GM18507 (cell line): ENCODE measurements around the gene URAD.

Experiments used
- DNase-seq: peaks from one replicate; pipeline ENCODE4 v3.0.0; 2011; ENCODE audit warnings: low read depth; ENCODE audit not compliant: insufficient read length; ENCODE audit errors: extremely low spot score
- FAIRE-seq: peaks from 2 replicates; lab custom pipeline; 2011; peaks lifted over from hg19 to GRCh38; lab: Jason Lieb, UNC

URAD gene

GRCh38 chr13:28001837-28002473, 13.5 kb upstream of the URAD start:
- DNase-seq = no peak
- no peak for FAIRE-seq

GRCh38 chr13:28001049-28001448, 12.6 kb upstream of the URAD start:
- no peak for FAIRE-seq
- DNase-seq = no peak

DNA sequence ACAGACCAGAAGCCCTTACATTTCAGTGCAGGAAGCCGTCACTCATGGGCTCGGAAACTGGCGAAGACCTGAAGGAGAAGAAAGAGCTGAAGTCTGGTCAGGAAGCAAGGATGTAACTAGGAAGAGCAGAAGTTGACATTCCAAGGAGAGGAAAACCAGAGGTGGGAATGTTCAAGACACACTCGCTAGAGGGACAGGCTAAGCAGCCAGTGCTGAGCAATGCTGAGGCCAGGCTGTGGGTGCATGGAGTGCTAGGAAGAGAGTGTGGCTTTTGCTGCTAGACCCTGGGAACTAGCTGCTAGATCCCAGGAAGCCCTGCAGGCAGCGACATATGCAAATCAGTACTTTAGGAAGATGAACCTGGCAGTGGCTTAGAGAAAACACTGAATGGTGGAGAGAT, 12.1 kb upstream of the URAD start:
- DNase-seq (no peak), FAIRE-seq (no peak)

- DNase-seq = no peak
- peak; percentile 21 for FAIRE-seq
Observed at GRCh38 chr13:27997904-27998522, 9.5 kb upstream of the URAD start.

DNA sequence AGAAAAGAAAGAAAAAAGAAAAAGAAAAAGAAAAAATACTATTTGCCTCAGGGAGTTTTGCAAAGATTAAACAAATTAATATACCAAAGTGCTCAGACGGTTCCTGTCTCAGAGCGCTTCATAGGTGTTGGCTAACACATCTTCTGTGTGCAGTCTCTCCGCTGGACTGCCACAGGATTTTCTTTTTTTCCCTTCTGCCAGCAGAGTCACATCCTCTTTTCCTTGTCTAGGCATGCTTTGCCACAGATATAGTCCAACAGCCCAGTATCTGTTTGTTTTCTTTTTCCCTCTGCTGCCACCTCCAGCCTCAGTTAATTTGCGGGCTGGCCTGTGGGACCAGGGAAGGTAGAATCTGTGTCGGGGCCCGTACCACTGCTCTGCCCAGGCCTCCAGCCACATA, 3.4 kb upstream of the URAD start:
- FAIRE-seq (no peak), DNase-seq (no peak)

- no peak for FAIRE-seq
- DNase-seq = no peak
Observed at GRCh38 chr13:27985600-27985999, 2.9 kb downstream of the URAD start.

DNA sequence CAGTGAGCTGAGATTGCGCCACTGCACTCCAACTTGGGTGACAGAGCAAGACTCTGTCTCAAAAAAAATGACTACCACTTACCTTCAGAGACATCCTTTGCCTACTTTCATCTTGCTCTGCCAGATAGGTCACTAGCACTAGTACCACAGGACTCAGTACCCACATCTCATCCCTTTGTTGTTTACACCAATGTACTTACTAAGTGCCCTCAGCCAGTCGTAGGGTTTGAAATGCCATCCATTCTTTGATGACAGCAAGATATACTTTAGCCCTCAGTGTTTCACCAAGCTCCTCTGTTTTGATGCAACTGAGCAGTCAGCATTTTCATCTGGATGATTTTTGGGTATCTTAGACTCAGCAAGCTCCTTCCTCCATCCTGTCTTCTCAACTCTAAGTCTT, 6.1 kb downstream of the URAD start:
- DNase-seq (no peak), FAIRE-seq (no peak)

GRCh38 chr13:27981006-27981708, 7.3 kb downstream of the URAD start:
- no peak for FAIRE-seq
- DNase-seq = no peak

GRCh38 chr13:27980280-27980998, 8.1 kb downstream of the URAD start:
- DNase-seq (no peak), FAIRE-seq (no peak)

- FAIRE-seq (no peak), DNase-seq (no peak)
Observed at GRCh38 chr13:27979765-27980279, 8.7 kb downstream of the URAD start.

DNA sequence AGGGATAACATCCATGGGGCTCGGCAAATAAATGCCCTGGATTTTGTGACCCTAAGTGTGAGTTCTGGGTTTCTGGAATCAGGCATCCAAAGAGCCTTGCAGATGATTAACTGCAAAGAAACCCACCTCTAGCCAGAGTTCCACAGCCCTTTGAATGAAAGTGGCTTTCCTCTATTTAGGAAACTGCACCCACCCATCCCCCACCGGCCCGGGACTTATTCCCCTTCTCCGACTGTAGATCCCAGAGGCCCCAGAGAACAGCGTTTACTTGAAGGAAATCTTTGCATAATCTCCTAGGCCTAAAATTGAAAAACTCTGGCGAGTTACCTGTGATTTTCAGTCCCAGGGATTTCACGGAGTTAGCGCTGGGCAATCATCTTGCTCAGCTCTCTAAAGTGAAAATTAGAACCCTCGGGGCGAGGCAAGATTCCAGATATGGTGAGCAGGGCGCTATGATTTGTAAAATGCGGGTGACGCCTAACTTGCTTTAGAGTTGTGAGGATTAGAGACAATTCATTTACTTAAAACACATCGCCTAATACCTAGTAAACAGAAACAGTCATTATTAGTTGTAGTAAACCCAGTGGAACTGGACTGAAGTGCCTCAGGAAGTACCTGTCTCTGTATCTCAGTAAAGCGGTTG, 9.4 kb downstream of the URAD start:
- no peak for FAIRE-seq
- DNase-seq = no peak

GRCh38 chr13:27978301-27978968, 10.1 kb downstream of the URAD start:
- DNase-seq (no peak), FAIRE-seq (no peak)

DNA sequence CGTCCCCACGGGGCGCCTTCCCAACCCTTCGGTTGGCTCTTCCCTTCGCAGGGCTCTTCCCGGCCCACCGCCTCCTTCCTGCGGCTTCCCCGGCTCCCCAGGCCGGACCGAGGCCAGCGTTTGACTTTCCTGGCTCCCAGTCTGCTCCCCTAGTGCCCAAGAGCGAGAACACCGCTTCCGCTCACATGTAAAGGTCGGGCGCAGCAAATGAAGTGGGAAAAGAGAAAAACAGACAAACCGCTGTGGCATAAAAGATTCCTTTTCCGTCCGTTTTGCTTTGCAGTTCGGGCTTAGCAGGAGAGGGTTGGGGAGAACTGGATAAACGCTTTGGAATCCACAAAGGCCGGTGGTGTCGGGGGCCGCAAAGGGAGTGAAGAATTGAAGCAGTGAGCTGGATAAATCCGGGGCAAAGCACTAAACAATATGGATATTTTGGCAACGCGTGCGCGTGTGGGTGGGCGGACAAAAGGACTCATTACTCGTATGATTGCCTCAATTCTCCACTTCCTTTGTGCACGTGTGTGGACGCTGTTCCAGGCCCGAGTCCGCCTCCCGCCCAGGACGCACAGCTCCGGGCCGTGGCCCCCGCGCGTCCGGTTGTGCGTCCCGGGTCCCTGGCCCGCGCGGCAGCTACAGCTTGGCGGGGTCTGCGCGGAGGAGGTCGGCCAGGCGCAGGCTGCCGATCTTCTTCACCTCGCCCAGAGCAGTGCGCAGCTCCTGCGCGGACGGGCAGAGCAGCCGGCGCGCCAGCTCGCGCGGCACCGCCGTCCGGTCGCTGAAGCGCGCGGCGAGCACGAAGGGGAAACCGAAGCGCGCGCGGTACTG, 10.8 kb downstream of the URAD start:
- DNase-seq (no peak), FAIRE-seq (no peak)

DNA sequence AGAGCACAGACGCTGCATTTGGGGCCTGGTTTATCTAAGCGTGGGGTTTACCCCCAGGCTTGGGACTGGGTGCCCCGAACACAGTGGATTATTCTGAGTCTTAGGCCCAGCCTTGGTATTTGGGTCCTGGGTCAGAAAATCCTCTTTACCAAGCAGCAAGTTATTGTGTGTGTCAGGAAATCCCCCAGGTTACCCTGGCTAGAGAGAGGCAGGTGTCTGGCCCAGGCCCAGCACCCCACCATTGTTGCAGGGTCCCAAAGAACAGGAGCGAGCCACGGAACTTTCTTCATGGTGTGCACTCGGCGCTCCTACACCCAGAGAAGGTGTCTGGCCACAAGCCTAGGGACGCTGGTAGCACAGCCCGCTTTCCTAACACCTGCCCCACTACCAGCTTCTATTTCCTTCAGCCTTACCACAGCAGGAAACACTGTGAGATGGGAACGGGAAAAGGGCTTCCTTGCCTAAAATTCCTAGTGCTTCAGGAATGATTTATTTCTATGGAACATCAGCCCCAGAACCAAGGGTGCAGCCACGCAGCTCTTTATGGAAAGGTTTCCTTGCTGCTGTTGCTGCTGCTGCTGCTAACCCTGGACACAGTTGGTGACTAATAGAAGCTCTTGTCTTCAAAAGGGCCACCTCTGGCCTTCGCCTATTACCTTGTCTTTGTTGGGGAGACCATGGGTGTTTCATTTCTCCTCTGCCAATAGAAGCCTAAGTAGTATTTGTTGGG, 12.0 kb downstream of the URAD start:
- FAIRE-seq (no peak), DNase-seq (no peak)

GRCh38 chr13:27975564-27976361, 12.7 kb downstream of the URAD start:
- FAIRE-seq (no peak), DNase-seq (no peak)

DNA sequence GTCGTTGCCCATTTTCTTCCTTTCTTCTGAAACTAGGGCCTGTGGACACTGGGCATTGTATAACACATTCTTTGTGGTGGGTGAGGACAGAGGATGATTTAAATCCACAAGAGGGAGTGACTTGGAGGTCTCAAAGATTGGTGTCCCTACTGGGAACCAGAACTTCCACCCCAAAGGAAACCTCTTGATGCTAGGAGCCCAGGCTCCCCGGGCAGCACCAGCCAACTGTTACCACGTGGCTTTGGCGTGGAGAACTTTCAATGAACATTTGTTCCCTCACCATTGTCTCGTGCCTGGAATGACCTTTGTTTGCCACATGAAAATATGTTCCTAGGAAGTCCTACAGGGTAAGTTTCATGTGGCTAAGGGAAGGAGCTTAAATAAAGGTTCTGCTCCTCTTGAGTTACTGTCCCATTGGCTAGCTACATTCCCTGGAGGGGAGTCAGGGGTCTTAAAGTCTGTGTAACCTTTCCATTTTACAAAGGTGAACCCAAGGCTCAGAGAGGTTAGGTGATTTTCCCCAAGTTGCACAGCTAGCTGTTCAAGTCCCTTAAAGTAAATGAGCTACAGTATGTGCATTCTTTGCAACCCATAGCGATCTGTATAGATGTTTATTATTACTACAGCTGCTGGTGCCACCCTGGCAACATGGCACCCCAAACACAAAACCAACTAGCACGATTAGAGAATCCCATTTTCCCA, 14.4 kb downstream of the URAD start:
- FAIRE-seq = no peak
- no peak for DNase-seq
